BE2C (cell line): ENCODE data around the gene C9orf50.
"Not testable (repeated sequence)": the region's sequence is repeated elsewhere in the genome, so short reads cannot be mapped to it uniquely, and the experiment has no call there.

Experiments
- DNase-seq: peaks from one replicate; pipeline ENCODE4 v3.0.0-alpha.2; 2020
- H3K27me3 ChIP-seq: fragments of 250-450 bp; sonication (Bioruptor Pico); 2 replicates; pipeline ENCODE4 v1.5.1; 2020; ENCODE audit warnings: mild to moderate bottlenecking
- H3K36me3 ChIP-seq: fragments of 250-450 bp; sonication (Bioruptor Pico); 2 replicates; pipeline ENCODE4 v1.5.1; 2020; ENCODE audit warnings: mild to moderate bottlenecking
- H3K4me1 ChIP-seq: fragments of 250-450 bp; sonication (Bioruptor Pico); 2 replicates; pipeline ENCODE4 v1.5.1; 2020
- H3K4me3 ChIP-seq: 2 replicates; pipeline ENCODE4 v1.5.1; 2011; ENCODE audit warnings: low read depth, low read length
- H3K9me3 ChIP-seq: fragments of 250-450 bp; sonication (Bioruptor Pico); 2 replicates; pipeline ENCODE4 v1.5.1; 2020
- TF ChIP-seq, protein P1 (sequence below): IDR thresholded peaks from 2 replicates; pipeline ENCODE4 v1.5.1; 2012; ENCODE audit warnings: mild to moderate bottlenecking, low read depth, low read length

The C9orf50 gene

DNA sequence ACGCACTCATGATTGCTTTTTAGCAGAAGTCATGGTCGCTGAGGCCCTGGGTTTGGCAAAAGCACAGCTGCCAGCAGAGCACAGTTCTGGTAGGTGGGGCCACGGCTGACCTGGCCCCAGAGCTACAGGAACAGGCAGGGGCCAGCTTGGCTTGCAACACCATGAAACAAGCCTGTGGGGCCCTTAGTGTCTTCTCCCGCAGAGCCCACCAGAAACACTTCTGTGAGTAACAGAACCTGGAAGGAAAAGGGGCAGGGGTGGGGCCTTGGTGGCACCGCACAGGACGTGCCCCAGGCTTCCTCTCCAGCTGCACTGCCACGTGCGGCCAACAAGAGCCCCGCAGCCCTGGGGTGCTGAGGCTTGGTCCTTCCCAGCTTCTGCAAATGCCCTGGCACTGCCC, 16.2 kb upstream of the C9orf50 start:
- no peak overlapping the region for H3K4me3 ChIP-seq
- peaks cover 10% of the 10 kb centered on the region for H3K4me1 ChIP-seq
- H3K36me3 ChIP-seq: peaks cover 65% of the 10 kb centered on the region
- no peaks in the 10 kb centered on the region for H3K27me3 ChIP-seq
- DNase-seq: no peak
- H3K9me3 ChIP-seq: no peaks in the 10 kb centered on the region
- TF ChIP-seq, protein P1, sequence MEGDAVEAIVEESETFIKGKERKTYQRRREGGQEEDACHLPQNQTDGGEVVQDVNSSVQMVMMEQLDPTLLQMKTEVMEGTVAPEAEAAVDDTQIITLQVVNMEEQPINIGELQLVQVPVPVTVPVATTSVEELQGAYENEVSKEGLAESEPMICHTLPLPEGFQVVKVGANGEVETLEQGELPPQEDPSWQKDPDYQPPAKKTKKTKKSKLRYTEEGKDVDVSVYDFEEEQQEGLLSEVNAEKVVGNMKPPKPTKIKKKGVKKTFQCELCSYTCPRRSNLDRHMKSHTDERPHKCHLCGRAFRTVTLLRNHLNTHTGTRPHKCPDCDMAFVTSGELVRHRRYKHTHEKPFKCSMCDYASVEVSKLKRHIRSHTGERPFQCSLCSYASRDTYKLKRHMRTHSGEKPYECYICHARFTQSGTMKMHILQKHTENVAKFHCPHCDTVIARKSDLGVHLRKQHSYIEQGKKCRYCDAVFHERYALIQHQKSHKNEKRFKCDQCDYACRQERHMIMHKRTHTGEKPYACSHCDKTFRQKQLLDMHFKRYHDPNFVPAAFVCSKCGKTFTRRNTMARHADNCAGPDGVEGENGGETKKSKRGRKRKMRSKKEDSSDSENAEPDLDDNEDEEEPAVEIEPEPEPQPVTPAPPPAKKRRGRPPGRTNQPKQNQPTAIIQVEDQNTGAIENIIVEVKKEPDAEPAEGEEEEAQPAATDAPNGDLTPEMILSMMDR: no peak

DNA sequence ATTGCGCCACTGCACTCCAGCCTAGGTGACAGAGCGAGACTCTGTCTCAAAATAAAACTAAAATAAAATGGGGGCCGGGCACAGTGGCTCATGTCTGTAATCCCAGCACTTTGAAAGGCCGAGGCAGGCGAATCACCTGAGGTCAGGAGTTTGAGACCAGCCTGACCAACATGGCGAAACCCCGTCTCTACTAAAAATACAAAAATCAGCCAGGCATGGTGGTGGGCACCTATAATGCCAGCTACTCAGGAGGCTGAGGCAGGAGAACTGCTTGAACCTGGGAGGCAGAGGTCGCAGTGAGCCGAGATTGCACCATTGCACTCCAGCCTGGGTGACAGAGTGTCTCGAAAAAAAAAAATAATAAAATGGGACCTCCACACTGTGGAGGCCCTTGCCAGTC, 15.4 kb upstream of the C9orf50 start:
- H3K4me3 ChIP-seq, DNase-seq, H3K4me1 ChIP-seq, H3K27me3 ChIP-seq, H3K9me3 ChIP-seq: not testable (repeated sequence)
- peaks cover 73% of the 10 kb centered on the region for H3K36me3 ChIP-seq

DNA sequence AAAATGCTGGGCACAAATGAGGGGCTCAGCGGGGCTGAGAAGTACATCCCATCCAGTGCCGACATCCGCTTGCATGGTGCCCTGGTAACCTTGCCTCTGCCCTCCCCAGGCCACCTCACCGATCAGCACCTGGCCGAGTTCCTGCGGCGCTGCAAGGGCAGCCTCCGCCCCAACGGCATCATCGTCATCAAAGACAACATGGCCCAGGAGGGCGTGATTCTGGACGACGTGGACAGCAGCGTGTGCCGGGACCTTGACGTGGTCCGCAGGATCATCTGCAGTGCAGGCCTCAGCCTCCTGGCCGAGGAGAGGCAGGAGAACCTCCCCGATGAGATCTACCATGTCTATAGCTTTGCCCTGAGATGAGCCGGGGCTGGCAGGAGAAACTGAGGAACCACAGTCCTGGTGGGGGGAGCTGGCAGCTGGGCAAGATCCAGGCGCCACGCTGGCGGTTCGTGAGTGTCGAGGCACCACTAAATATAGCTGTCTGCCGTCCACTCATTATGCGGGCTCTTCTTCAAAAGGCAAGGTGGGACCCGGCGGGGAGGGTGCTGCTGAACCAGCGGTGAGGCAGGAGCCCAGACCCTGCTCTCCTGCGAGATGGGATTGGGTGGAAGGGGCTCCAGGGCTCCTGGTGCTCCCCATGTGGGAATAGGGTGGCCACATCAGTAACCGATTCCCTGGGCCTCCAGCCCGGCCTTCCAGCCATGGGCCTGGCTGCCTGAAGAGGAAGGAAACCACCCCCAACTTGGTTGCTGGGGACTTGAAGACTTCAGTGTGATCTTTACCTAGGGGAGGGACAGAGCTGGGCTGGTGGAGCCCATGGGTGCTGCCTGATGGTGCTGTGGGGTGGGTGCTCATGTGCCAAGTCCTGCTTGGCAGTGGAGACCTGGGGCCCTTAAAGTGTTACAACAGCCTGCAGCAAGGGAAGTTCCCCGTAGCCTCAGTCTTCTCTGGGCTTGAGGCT, 14.5 kb upstream of the C9orf50 start:
- H3K4me1 ChIP-seq: peaks cover 10% of the 10 kb centered on the region
- H3K36me3 ChIP-seq: peaks cover 82% of the 10 kb centered on the region
- DNase-seq: no peak
- no peaks in the 10 kb centered on the region for H3K9me3 ChIP-seq
- TF ChIP-seq, protein P1: no peak
- H3K27me3 ChIP-seq: no peaks in the 10 kb centered on the region
- H3K4me3 ChIP-seq: no peak overlapping the region

DNA sequence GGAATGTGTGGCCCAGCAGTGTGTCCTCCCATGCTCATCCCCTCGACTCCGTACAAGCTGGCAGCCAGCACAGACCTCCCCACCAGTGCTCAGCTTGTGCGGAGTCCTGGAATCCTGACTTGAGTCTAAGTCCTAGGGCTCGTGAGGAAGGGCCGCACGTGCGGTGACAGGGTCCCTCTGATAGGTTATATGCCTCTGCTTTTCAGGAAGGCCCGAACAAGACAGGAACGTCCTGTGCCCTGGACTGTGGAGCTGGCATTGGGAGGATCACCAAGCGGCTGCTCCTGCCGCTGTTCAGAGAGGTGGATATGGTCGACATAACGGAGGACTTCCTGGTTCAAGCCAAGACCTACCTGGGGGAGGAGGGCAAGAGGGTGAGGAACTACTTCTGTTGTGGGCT, 12.9 kb upstream of the C9orf50 start:
- Histone ChIP-seq H3K27me3 (no peaks in the 10 kb centered on the region), H3K36me3 (peaks cover 88% of the 10 kb centered on the region), H3K4me3 (no peak overlapping the region), H3K4me1 (no peaks in the 10 kb centered on the region; the same call in 1 of the 2 replicates), H3K9me3 (no peaks in the 10 kb centered on the region)
- TF ChIP-seq, protein P1: no peak
- no peak for DNase-seq

DNA sequence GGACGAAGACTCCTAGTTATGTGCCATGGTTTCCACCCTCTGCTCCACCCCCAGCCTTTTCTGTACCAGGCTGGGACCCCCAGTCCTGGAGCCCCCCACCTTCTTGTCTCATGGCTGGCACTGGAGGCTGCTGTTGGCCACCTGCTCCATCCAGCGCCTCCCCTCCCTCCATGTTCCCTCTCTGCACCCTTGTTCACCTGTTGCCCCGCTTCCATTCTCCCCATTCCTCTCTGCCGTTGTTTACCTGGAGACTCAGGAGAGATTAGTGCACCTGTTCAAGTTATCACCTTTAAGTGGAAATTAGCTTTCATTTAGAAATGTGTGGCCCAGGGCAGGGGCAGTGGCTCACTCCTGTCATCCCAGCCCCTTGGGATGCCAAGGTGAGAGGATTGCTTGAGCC, 12.3 kb upstream of the C9orf50 start:
- TF ChIP-seq, protein P1: no peak
- no peak for DNase-seq
- H3K36me3 ChIP-seq: peaks cover 88% of the 10 kb centered on the region
- no peak overlapping the region for H3K4me3 ChIP-seq
- no peaks in the 10 kb centered on the region; the same call in 1 of the 2 replicates for H3K4me1 ChIP-seq
- H3K9me3 ChIP-seq: no peaks in the 10 kb centered on the region
- no peaks in the 10 kb centered on the region for H3K27me3 ChIP-seq

DNA sequence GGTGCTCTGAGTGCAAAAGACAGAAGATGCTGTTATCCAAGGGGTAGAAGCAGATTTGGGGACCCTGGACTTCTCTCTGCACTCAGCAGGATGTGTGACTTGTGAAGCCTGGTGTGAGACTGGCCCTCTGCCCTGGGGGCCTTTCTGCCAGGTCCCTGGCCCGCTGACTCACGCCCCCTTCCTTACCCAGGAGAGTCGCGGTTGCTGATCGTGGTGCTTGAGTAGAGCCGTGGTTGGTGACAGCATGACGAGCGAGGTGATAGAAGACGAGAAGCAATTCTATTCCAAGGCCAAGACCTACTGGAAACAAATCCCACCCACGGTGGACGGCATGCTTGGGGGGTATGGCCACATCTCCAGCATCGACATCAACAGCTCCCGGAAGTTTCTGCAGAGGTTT, 11.6 kb upstream of the C9orf50 start:
- no peak overlapping the region for H3K4me3 ChIP-seq
- TF ChIP-seq, protein P1: no peak
- peaks cover 88% of the 10 kb centered on the region for H3K36me3 ChIP-seq
- no peak for DNase-seq
- H3K9me3 ChIP-seq: no peaks in the 10 kb centered on the region
- H3K4me1 ChIP-seq: peaks cover 4% of the 10 kb centered on the region
- H3K27me3 ChIP-seq: no peaks in the 10 kb centered on the region
